ENCODE measurements around the gene M1AP.

Gene M1AP

DNA sequence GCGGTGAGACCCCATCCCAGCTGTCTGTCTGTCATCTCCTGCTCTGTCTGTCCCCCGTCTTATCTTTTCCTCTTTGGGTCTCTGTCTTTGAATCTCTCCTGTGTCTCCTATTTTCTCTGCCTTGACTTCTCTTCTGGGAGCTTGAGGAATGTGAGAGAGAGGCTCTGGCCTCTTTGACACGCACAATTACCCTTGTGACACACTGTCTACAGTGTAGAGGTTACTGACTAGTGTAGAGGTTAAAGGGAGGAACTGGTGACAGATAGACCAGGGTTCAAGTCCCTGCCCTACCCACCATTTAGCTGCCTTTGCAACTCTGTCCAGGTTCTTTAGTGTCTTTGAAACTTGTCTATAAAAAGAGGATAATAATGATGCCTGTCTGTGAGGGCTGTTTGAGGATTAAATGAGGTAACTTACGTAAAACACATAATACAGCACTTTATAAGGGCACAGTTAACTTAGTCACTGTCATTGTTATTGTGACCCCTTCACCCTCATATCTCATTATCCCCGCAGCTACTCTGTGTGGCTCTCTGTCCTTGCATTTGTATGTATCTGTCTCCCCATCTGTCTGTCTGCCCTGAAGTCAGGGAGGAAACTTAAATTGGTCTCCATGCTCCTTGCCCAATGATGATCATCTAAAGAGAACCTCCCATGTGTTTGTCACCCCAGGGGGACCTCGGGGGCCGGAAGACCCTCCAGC is 25.8 kb upstream of the M1AP start:
- DNase-seq = no peak
- no peaks in the 10 kb centered on the region for H3K9me3 ChIP-seq (ENCODE audit: insufficient read depth, low read length, severe bottlenecking)
- H4K20me1 ChIP-seq (ENCODE audit: insufficient read depth, low read length) = no peaks in the 10 kb centered on the region
- TF ChIP-seq EZH2 (IDR thresholded peaks at IDR 0.05; ENCODE audit: borderline replicate concordance, low read depth, low read length, severe bottlenecking) = no peak
- TF ChIP-seq, protein P1, sequence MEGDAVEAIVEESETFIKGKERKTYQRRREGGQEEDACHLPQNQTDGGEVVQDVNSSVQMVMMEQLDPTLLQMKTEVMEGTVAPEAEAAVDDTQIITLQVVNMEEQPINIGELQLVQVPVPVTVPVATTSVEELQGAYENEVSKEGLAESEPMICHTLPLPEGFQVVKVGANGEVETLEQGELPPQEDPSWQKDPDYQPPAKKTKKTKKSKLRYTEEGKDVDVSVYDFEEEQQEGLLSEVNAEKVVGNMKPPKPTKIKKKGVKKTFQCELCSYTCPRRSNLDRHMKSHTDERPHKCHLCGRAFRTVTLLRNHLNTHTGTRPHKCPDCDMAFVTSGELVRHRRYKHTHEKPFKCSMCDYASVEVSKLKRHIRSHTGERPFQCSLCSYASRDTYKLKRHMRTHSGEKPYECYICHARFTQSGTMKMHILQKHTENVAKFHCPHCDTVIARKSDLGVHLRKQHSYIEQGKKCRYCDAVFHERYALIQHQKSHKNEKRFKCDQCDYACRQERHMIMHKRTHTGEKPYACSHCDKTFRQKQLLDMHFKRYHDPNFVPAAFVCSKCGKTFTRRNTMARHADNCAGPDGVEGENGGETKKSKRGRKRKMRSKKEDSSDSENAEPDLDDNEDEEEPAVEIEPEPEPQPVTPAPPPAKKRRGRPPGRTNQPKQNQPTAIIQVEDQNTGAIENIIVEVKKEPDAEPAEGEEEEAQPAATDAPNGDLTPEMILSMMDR (IDR thresholded peaks at IDR 0.05; ENCODE audit: borderline replicate concordance, extremely low read depth, low read length, poor library complexity, severe bottlenecking) = no peak
- H3K4me2 ChIP-seq (ENCODE audit: insufficient read depth, low read length) = no peak overlapping the region
- no peaks in the 10 kb centered on the region for H3K79me2 ChIP-seq (ENCODE audit: insufficient read depth, low read length)
- no peak overlapping the region for H3K9ac ChIP-seq (ENCODE audit: low read depth, low read length)
- no peak for ATAC-seq (ENCODE audit: insufficient read depth, low read depth)
- no peak overlapping the region for H2AFZ ChIP-seq (ENCODE audit: low read depth, low read length)
- no peaks in the 10 kb centered on the region for H3K27me3 ChIP-seq (ENCODE audit: insufficient read depth, low read length, poor library complexity)
- H3K36me3 ChIP-seq (ENCODE audit: insufficient read depth, low read length) = peaks cover 11% of the 10 kb centered on the region; the same call in 1 of the 2 replicates
- H3K4me3 ChIP-seq (ENCODE audit: low read depth in 1 of 2, low read length in 2 of 2) = no peak overlapping the region
- H3K4me1 ChIP-seq (ENCODE audit: insufficient read depth, low read length) = no peaks in the 10 kb centered on the region
- no peak overlapping the region for H3K27ac ChIP-seq (ENCODE audit: low read length)

DNA sequence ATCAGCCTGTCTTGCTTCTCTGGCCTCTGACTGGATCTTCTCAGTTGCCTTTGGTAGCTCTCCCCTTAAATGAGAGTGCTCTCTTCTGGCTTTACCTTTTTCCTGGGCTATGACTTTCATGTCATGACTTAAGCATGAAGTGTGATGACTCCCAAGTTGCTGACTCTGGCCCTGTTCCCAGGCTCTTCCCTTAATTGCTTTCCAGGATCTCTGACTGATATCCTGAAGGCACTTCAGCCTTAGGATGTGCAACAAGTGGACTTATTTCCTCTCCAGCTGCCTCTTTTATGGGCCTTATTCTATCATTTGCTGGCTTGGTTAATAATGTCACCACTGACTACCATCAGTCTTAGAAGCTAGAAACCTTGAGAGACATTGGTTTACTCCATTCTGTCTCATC is 23.3 kb upstream of the M1AP start:
- Histone ChIP-seq H3K27ac (ENCODE audit: low read length) (no peak overlapping the region), H3K4me3 (ENCODE audit: low read depth in 1 of 2, low read length in 2 of 2) (no peak overlapping the region), H3K27me3 (ENCODE audit: insufficient read depth, low read length, poor library complexity) (no peaks in the 10 kb centered on the region), H3K79me2 (ENCODE audit: insufficient read depth, low read length) (no peaks in the 10 kb centered on the region), H4K20me1 (ENCODE audit: insufficient read depth, low read length) (no peaks in the 10 kb centered on the region), H3K4me1 (ENCODE audit: insufficient read depth, low read length) (no peaks in the 10 kb centered on the region), H2AFZ (ENCODE audit: low read depth, low read length) (no peak overlapping the region), H3K9me3 (ENCODE audit: insufficient read depth, low read length, severe bottlenecking) (no peaks in the 10 kb centered on the region), H3K4me2 (ENCODE audit: insufficient read depth, low read length) (no peak overlapping the region), H3K9ac (ENCODE audit: low read depth, low read length) (no peak overlapping the region), H3K36me3 (ENCODE audit: insufficient read depth, low read length) (peaks cover 11% of the 10 kb centered on the region; the same call in 1 of the 2 replicates)
- ATAC-seq (ENCODE audit: insufficient read depth, low read depth) (no peak), DNase-seq (no peak)
- TF ChIP-seq, protein P1 (IDR thresholded peaks at IDR 0.05; ENCODE audit: borderline replicate concordance, extremely low read depth, low read length, poor library complexity, severe bottlenecking) = no peak
- no peak for TF ChIP-seq EZH2 (IDR thresholded peaks at IDR 0.05; ENCODE audit: borderline replicate concordance, low read depth, low read length, severe bottlenecking)

DNA sequence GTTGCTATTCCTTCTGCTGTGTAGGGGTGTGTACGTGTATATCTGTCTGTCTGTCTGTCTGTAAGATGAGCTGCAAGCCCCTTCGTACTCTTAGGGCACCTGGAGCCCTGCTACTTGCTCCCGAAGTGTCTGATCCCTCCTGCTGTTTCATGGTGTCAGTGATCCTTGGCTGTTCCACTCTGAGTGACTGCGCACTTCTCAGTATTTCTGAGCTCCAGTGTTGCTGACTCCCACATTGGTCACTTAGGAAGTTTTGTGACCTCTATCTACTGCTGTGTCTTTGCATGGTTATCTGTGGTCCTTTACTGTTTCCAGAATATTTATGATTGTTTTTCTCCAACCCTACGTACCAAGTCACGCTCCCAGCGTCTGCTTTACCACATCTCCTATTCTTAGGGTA is 22.1 kb upstream of the M1AP start:
- Histone ChIP-seq H3K4me2 (ENCODE audit: insufficient read depth, low read length) (no peak overlapping the region), H3K27me3 (ENCODE audit: insufficient read depth, low read length, poor library complexity) (no peaks in the 10 kb centered on the region), H3K4me1 (ENCODE audit: insufficient read depth, low read length) (no peaks in the 10 kb centered on the region), H3K9me3 (ENCODE audit: insufficient read depth, low read length, severe bottlenecking) (no peaks in the 10 kb centered on the region), H3K79me2 (ENCODE audit: insufficient read depth, low read length) (no peaks in the 10 kb centered on the region), H4K20me1 (ENCODE audit: insufficient read depth, low read length) (no peaks in the 10 kb centered on the region), H3K4me3 (ENCODE audit: low read depth in 1 of 2, low read length in 2 of 2) (no peak overlapping the region), H3K9ac (ENCODE audit: low read depth, low read length) (no peak overlapping the region), H2AFZ (ENCODE audit: low read depth, low read length) (no peak overlapping the region), H3K36me3 (ENCODE audit: insufficient read depth, low read length) (0 out of 2 replicates have a peak, but pooled peaks cover 5% of the 10 kb centered on the region), H3K27ac (ENCODE audit: low read length) (no peak overlapping the region)
- ATAC-seq (ENCODE audit: insufficient read depth, low read depth) = no peak
- DNase-seq = no peak
- TF ChIP-seq EZH2 (IDR thresholded peaks at IDR 0.05; ENCODE audit: borderline replicate concordance, low read depth, low read length, severe bottlenecking) = no peak
- TF ChIP-seq, protein P1 (IDR thresholded peaks at IDR 0.05; ENCODE audit: borderline replicate concordance, extremely low read depth, low read length, poor library complexity, severe bottlenecking) = no peak

Data from DND-41 (cell line).